ENCODE measurements around the gene BMS1.
"Not testable (repeated sequence)": the region's sequence is repeated elsewhere in the genome, so short reads cannot be mapped to it uniquely, and the experiment has no call there.

Gene BMS1

DNA sequence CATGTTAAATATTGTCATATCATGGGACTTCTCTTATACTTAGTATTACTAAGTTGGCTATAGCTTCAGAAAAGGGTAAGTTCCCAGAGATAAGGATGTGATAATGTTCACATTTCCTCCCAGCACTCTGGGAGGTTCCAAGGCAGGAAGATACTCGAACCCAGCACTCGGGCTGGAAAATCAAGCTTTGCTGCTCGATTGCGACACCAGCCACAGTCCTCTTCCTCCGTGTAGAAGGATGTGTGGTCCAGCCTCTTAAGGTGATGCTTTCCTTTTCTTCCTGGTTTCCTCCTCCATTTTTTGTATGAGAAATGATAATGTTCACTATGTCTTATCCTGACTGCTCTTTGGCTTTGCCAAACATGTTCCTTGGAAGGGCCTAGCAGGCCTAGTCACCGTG, 3.2 kb downstream of the BMS1 start:
- DNase-seq (ENCODE audit: low spot score): no peak

DNA sequence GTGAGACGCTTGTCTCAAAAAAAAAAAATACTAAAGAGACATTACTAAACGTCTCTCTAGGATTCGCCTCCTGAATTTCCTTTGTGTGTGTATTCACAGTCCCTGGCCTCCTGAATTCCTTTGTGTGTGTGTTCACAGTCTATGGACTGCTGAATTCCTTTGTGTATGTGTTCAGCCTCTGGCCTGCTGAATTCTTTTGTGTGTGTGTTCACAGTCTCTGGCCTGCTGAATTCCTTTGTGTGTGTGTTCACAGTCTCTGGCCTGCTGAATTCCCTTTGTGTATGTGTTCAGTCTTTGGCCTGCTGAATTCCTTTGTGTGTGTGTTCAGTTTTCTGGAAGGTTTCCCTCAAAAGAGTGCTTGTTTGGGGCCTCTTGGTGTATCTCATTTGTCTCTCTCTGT, 8.2 kb downstream of the BMS1 start:
- DNase-seq (ENCODE audit: low spot score): no peak

DNA sequence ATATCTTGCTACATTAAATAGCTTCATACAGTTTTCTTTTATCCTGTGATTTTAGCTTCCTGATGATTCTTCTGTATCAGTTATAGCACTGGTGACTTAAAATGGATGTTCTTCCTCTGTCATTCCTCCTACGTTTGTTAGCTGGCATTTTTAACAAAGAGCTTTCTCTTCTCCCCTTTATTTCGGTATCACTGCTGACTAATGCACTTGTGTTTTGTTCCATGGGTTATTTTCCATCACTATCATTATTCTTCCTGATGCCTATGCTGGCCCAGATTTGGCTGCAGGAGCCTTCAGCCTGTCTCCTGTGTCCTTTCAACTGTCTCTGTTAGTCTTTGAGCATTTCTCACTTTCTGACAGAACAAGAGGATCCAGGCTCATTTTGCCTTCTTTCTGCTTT, 13.1 kb downstream of the BMS1 start:
- no peak for DNase-seq (ENCODE audit: low spot score)

DNA sequence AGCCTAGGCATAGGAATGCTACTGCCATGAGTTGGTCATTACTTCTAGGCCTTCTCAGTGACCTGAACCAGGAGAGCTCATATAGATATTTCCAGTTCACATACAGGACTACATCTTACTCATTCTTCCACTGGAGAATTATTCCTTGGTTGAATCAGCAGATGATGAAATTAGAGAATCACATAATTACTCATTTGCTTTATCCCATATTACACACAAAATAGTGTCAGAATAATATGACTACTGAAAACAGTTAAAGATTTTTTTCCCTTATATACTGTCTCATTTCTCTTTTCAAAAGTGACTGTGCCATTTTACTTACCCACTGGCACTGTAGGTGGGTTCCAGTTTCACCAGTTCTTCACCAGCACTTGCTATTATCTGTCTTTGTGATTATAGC, 18.5 kb downstream of the BMS1 start:
- no peak for DNase-seq (ENCODE audit: low spot score)

DNA sequence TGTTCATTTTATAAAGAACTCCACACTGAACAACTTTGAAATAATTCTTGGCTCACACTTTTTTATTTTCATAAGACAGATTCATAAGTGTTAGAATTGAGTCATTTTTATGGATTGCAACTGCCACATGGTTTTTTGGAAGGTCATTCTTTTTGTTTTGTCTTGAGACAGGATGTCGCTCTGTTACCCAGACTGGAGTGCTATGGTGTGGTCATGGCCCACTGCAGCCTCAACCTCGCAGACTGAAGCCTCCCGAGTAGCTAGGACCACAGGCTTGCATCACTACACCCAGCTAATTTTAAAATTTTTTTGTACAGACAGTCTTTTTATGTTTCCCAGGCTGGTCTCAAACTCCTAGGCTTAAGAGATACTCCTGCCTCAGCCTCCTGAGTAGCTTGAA, 20.3 kb downstream of the BMS1 start:
- DNase-seq (ENCODE audit: low spot score): no peak

DNA sequence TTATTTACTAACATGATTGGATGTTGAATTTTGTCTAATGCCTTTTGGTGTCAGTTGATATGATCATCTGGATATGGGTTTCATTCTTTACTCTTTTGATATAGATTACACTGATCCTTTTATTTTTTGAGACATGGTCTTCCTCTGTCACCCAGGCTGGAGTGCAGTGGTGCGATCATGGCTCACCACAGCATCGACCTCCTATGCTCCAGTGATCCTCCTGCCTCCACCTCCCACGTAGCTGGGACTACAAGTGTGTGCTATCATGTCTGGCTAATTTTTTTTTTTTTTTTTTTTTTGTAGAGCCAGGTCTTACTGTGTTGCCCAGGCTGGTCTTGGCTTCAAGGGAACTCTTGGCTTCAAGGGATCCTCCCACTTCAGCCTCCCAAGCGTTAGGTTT, 27.1 kb downstream of the BMS1 start:
- no peak for DNase-seq (ENCODE audit: low spot score)

DNA sequence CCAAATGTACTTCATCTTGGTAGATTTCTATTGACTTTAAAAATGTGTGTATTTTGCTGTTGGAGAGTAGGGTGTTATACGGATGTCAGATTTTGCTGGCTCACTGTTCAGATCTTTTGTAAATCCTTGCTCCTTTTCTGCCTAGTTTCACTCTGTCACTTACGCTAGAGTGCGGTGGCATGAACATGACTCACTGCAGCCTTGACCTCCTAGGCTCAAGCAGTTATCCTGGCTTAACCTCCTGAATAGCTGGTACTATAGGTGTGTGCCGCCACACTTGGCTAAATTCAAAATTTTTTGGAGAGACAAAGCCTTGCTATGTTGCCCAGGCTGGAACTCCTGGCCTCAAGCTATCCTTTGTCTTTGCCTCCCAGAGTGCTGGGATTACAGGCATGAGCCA, 29.4 kb downstream of the BMS1 start:
- no peak for DNase-seq (ENCODE audit: low spot score)

DNA sequence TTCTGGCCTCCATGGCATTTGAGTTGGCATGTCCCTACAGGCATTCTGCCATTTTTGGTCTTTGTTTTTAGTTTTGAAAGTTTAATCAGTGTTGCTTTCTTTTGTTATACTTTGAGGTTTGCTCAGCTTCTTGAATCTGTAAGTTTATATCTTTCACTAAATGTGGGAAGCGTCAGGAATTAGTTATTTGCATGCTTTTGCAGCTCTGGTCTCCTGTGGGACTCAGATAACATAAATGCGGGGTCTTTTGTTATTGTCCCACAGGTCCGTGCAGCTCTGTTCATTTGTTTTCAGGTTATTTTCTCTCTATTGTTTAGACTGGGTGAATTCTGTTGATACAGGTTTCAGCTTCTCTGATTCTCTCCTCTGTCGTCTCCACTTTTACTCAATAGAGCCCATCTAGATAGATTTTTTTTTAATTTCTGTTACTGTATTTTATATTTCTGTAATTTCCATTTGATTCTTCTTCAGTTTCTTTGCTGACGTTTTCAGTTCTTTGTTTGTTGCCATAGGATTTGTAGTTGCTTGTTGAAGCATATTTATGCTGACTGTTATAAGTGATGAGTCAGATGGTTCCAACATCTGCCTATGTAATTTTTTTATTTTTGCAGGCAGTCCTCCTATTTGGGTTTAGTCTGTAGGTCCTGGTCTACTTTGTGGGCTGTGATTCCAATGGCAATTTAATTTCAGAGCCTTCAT, 31.5 kb downstream of the BMS1 start:
- not testable (repeated sequence) for DNase-seq (ENCODE audit: low spot score)

DNA sequence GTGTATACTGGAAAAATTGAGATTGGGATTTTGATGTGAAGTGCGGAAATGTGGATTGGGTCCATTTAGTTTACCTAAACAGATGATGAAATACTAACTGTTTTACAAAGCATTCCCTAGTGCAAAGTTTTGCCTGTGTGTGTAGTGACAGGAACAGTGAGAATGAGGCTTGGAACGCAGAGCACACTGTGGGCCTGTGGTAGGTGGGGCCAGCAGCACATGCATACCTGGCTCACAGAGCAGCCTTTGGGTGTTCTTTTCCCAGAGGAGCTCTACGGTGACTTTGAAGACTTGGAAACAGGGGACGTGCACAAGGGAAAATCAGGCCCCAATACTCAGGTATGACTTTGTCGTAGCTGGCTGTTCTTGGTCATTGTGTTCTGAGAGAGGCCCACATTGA, 33.7 kb downstream of the BMS1 start:
- not testable (repeated sequence) for DNase-seq (ENCODE audit: low spot score)

DNA sequence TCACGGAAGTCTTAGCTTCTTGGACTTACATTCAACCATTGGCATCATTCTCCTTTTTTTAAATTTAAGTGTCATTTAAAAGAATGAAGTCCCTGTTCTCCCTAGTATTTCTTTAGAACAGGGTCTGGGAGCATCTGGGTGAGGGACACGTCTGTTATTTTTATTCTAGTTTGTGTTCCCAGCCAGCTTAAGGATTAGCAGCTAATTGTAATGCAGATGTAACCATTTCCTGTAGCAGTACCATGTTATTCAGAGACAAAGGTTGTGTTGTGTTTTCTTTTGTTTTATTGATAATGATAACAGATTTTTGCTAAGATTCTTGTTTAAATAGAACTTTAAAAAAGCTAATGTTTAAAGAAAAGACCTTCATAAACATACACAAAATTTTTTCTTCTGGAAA, 34.3 kb downstream of the BMS1 start:
- DNase-seq (ENCODE audit: low spot score): no peak

DNA sequence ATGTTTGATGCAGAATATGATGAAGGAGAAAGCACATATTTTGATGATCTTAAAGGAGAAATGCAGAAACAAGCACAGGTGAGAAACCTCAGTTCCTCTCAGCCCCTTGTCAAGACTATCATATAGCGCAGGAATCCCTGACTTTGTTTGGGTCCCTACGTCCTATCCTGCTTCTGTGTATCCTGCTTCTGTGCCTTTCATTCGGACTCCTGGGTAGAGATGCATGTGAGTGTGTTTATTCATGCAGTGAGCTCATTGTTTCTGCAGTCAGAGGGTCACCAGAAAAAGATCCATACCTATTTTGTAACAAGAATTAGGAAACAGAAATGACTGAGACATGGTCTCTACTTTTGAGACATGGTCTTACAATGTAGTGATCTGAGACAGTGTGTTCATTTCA, 34.8 kb downstream of the BMS1 start:
- not testable (repeated sequence) for DNase-seq (ENCODE audit: low spot score)

DNA sequence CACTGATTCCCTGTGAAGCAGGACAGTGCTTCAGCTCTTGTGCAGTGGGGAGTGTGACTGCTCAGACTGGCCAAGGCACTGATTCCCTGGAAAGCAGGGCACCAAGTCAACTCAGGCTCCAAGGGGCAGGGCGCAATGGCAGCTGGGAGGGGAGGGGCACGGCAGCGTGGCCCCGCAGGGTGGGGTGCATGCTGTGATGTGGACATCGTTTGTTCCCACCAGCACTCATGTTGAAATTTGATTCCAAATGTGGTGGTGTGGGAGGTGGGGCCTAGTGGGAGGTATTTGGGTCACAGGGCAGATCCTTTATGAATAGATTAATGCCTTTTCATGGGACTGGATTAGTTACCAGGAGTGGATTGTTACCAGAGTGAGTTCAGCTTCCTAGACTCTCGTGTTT, 44.2 kb downstream of the BMS1 start:
- not testable (repeated sequence) for DNase-seq (ENCODE audit: low spot score)

DNA sequence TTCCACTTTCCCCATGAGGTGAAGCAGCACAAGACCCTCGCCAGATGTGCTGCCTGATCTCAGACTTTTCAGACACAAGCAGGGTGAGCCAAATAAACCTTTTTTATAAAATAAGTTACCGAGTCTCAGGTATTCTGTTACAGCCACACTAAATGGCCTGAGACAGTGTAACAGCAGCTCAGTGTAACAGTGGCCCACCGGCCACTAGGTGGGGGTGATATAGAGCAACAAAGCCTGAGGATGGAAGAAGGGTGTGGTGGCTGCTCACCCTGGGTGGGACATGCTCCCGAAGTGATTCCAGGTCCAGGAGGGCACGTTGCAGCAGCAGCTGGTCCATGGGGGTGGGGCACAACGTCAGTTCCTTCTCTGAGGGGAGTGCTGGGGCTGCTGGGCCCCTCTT, 44.6 kb downstream of the BMS1 start:
- no peak for DNase-seq (ENCODE audit: low spot score)

DNA sequence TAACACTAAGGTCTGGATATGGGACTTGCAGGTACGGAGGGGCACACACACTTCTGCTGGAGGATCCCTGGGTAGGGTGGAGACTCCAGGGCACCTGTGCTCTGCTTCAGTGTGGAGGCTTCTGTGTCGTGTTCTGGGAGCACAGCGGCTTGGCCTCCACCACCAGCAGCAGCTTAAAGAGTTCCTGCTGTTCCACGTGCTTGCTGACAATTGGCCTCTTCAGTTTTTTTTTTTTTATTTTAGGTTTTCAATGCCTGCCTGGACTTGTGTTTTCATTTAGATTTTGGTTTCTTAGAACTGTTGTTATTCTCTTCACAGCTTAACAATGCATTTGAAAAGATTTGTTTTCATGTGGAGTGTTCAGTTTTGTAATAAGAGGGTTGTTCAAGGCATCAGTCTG, 45.8 kb downstream of the BMS1 start:
- not testable (repeated sequence) for DNase-seq (ENCODE audit: low spot score)

DNA sequence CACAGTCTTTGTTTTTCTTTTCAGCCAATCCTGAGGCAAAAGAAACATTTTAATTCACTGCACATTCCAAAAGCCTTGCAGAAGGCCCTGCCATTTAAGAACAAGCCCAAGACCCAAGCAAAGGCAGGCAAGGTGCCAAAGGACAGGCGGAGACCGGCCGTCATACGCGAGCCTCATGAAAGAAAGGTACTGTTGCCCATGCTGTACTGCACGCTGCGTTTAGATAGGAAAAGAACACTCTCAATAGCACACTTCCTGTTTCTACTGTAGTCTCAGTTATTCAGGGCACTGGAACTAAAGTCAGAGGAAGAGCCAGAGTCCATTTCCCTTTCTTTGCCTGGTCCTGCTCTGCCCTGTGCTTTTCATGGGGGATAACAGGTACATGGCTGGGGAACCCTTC, 47.6 kb downstream of the BMS1 start:
- no peak for DNase-seq (ENCODE audit: low spot score)

DNA sequence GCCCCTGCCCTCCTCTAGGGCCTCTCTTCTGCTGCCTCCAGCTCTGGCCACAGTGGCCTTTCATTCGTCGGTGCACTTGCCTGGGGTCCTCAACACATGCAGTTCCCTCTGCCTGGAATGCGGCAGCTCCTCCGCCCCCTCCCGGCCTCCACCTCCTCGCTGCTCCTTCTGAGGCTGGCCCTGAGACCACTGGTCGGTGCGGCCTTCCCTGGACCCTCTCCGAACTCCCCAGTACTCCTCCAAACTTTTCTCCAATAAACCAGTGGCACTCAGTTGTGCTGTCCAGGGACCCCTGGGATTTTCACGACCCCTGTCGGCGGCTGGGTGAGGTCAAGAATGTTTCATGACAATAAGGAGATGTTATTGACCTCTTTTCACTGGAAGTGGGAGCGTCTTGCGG, 53.5 kb downstream of the BMS1 start:
- no peak for DNase-seq (ENCODE audit: low spot score)

DNA sequence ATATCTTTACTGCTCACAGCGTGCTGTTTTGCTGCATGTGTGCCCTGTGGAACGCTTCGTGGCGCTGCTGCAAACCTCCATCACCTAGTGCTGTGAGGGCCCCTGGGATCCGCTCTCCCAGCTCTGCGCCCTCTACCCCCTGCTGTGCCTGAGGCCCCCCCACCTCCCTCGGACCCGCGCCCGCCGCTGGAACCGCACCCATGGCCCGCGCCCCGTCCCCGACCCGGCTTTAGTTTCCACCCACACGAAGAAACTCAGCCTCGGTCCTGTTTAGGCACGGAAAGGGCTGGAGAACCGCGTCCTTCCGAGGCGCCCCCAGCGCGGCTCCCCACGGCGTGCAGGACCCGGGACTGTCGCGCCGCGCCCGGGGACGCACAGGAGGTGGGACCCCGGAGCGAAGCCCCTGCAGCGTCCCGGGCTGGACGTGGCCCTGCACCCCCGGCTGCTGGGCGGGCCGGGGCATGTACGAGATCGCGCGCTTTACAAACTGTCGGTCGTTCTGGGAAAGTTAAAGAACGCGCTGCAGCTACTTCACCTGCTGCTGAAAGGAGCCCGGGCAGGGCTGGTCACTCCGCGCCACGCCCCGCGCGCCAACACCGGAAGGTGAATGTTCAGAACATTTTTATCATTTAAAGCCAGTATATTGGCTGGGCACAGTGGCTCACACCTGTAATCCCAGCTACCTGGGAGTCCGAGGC, 54.3 kb downstream of the BMS1 start:
- no peak for DNase-seq (ENCODE audit: low spot score)

DNA sequence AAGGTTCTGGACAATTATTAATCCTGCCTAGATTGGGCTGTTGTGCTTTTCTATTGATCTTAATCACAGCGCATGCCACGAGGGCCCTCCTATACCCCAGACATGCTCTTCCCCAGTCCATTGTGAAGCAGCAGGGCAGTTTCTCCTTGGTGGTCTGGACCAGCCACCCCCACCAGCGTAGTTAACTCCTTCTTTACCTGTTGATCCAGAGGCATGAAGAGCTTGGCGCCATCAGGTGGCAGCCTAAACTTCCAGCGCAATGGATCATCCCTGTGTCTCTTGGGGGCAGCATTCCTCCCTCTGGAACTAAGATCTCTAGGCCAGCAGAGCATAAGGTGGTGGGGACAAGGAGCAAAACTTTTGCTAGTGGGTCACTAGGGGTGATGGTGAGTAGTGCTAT, 62.2 kb downstream of the BMS1 start:
- not testable (repeated sequence) for DNase-seq (ENCODE audit: low spot score)

DNA sequence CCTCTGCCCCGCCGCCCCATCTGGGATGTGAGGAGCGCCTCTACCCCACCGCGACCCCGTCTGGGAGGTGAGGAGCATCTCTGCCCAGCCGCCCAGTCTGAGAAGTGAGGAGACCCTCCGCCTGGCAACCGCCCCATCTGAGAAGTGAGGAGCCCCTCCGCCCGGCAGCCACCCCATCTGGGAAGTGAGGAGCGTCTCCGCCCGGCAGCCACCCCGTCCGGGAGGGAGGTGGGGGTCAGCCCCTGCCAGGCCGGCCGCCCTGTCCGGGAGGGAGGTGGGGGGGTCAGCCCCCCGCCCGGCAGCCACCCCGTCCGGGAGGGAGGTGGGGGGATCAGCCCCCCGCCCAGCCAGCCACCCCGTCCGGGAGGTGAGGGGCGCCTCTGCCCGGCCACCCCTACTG, 64.7 kb downstream of the BMS1 start:
- DNase-seq (ENCODE audit: low spot score): not testable (repeated sequence)

DNA sequence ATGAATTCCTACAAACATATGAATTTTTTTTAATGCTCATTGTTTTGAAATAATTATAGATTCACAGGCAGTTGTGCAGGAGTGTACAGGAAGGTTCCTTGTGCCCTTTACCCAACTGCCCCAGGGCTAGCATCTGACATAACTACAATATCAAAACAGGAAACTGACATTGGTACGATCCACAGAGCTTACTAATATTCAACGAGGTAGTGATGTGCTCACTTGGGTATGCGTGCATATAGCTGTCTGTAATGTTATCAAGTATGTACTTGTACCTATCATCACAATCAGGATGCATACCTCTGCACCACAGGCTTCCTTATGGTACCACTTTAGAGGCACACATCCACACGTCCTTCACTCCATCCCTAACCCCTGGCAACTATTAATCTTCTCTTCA, 68.3 kb downstream of the BMS1 start:
- DNase-seq (ENCODE audit: low spot score): no peak

DNA sequence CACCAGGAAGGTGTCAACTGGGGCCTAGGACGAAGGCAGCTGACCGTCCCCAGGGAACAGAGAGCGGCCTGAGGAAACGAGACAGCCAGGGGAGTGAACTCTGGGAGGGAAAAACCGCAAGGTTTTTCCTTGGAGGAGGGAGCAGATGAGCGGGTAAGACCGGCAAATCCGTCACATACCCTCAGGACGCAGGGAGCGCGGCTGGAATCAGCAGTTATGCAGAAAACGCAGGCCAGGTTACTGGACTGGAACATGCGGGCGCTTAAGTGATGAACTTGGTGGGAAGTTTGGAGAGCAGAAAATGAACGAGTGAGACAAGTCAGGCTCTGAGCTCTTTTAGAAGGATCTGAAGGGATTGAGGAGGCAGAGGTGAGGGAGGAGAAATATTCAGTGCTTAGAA, 76.7 kb downstream of the BMS1 start:
- no peak for DNase-seq (ENCODE audit: low spot score)

DNA sequence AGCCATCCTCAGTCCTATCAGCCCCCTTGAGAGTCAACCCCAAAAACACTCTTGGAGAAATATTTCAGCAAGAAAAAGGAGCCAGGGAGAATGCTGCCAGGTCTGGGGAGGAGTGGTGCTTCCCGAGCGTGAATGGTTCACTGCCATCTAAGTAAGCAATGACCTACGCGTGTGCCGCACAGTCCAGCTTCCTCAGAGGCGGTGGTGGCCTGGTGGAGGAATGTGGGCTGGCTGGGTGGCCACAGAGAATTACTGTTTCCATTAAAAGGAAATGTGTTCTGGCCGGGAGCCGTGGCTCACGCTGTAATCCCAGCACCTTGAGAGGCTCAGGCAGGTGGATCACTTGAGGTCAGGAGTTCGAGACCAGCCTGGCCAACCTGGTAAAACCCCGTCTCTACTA, 77.4 kb downstream of the BMS1 start:
- not testable (repeated sequence) for DNase-seq (ENCODE audit: low spot score)

DNA sequence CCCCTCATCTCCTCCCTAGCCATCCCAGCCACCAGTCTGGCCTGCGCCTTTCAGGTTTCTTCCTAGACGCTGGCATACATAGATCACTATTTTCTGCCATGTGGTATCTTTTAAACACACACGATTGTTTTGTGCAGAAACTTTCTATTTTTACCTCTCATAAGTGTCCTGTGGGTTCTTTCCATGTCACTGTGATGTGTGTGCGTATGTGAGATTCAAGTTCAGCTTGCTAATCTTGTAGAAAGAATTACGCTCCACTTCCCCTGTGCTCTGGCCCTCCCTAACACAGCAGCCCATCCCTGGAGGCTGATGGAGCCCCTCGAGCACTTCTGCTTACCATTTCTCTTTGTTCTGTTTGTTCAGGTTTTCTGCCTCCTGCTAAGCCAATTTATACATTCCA, 80.2 kb downstream of the BMS1 start:
- DNase-seq (ENCODE audit: low spot score): not testable (repeated sequence)

DNA sequence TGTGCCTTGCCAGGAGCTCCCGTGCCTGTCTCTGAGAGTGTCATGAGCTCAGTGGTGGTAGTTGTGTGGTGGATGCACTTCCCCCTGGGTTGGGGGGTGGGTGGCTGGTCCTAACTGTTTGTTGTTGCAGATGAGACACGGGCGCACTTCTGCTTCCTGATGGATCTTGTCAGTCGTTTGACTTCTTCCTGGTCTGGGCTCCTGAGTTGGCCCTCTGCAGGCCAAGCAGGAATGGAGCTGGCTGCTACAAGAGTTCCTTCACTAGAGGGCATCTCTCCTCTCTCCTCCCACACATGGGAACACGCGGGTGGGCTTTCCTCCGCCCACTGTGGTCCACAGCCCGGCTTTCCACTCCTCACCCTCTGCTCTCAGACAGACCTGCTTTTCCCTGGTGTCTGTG, 82.0 kb downstream of the BMS1 start:
- DNase-seq (ENCODE audit: low spot score): no peak
